ENCODE data around the gene ABCC5.

GRCh38 chr3:183921096-183921495 is 96.6 kb downstream of the ABCC5 start:
- TF ChIP-seq GATA2 (IDR thresholded peaks at IDR 0.05; ENCODE audit: low read depth, low read length) (no peak), GATA3 (IDR thresholded peaks at IDR 0.05; ENCODE audit: low read depth, low read length) (no peak)

Measured in SH-SY5Y (cell line).